Bone marrow (tissue), 2 donors: ENCODE measurements around the gene TUBB2B.
A peak's percentile ranks its signal among the peaks of the same experiment; 100 is the strongest.
"Not testable (repeated sequence)": the region's sequence is repeated elsewhere in the genome, so short reads cannot be mapped to it uniquely, and the experiment has no call there.

Experiments
- DNase-seq, 2 donors: peaks; one replicate each; lab custom pipeline; 2025; lab: John Stamatoyannopoulos, UW

The TUBB2B gene

DNA sequence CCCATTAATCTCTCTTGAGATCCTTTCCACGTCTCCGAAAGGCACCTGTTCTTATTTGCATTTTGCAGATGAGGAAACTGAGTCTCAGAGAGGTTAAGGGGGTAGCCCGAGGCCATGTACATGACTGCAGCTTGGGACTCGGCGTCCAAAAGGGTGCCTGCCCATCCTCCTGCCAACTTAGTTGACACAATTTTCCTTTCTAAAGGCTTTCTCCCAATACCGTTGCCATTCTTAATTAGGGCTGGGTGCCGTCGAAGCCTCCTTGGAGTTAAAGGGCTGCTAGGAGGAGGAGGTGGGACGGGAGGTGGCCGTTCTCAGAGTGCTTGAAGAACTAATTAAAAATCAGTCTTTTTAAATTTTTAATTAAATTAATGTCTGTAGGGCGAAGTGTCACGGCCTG lies 30.7 kb upstream of the TUBB2B start:
- no peak for DNase-seq

GRCh38 chr6:3253597-3253961 lies 26.1 kb upstream of the TUBB2B start:
- no peak for DNase-seq

- DNase-seq, result no peak
Observed at GRCh38 chr6:3252861-3253596, 25.6 kb upstream of the TUBB2B start.

- DNase-seq, result no peak
Observed at GRCh38 chr6:3252369-3252768, 24.9 kb upstream of the TUBB2B start.

DNA sequence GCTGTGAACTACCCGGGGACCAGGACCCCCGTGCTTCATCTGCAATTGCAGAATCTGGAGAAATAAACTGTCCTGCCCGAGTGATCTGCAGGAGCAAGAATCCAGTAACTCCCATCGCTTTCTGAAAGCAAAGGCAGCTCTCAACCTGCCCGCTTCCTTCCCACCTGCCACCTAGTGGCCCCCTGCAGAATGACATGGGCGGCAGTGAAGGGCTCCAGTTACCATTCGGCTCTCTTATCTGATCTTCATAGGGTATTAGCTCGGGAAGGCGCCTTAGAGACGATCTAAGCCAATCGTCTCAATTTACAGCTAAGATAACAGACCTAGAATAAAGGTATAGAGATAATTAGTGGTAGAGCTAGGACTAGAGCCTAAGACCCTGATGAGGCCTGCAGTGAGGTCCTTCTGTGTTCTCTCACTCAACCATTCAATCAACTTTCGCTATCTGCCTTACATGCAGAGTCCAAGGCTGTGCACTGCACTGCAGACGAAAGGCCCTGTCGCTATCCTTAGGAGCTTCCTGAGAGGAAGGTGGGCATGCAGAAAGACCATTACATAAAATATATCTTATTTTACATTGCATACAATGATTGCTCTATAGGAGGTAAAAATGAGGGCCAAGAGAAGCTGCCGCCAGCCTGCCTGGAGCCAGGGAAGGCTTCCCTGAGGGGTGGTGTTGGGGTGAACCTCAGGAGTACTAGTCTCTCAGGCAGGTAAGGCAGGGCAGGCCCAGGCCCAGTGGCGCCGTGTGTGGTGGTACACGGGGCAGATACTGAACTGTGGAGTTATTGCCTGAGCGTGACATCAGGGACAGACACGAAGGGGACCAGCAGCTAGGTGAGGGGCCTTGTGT lies 24.2 kb upstream of the TUBB2B start:
- peak; percentile 30 to 39 for DNase-seq

DNA sequence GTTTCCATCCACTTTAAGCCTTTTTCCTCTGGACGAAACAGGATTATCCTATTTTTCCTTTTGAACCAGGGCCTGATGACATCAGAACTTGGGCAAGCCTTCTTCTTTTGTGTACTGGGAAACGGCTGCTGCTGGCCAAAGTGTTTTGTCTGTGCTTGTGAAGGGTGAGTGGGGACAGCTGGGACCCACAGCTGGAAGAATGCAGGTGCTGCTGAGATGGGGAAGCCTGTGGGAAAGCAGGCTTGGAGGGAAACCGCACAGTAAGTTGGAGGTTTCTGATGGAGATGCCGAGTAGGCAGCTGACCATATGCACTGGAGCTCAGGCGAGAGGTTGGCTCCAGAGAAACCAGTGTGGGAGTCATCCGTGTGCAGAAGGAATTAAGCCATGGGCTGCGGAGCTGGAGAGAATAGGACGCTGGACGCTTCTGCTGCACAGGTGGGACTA lies 22.8 kb upstream of the TUBB2B start:
- DNase-seq, result no peak

DNA sequence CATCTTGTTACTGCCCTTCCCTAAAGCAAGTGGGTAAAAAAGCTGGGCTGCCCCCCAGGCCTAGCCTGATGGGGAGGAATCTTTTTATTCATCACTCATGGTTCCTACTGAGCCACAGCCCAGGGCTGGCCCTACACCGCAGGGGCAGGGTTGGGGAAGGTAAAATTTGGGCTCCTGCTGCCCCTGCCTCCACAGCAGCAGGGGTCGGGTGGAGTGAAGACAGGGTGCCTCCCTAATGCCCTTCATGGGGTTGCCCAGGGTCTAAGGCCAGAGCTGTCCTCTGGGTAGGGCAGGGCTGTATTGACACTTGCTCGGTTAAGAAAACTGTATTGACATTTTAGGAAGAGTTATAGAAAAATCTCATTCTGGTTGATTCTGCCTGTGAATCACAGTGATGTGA lies 22.4 kb upstream of the TUBB2B start:
- no peak for DNase-seq

GRCh38 chr6:3247255-3248146 lies 20.0 kb upstream of the TUBB2B start:
- DNase-seq, result no peak

- DNase-seq, result no peak
Observed at GRCh38 chr6:3245216-3245615, 17.8 kb upstream of the TUBB2B start.

GRCh38 chr6:3244832-3245161 lies 17.3 kb upstream of the TUBB2B start:
- DNase-seq, result not testable (repeated sequence)

DNA sequence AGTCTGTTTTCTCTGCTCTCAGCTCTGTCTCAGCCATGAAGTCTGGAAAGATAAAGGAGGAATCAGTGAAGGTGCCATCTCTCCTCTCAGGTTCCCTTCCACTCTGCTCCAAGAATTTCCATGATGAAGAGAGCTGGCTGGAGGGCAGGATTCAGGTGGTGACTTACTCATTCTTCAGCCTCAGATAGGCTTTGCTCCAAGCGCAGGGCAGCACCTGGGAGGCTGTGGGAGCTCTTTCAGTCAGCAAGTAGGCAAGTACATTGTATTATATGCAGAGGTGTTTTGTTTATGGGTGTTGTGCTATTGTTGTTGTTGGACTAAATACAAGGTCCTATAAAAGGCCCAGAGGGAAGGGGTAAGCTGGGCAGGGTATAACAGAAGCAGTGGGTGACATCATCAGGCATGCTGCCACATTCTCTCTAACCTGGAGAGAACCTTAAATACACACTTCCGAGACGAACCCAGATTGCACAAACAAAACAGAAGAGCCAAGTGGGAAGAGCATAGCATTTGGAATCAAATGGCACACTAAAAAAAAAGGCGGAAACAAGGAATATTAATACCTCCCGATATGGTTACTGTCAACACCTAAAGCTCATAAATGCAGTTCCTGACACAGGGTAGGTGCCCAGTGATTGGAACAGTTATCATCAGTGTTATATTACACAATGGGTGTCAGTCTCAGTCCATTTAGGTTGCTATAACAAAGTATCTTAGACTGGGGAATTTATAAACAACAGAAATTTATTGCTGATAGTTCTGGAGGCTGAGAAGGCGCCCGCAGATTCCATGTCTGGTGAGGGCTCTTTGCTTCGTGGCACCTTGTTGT lies 16.8 kb upstream of the TUBB2B start:
- no peak for DNase-seq

- DNase-seq, result no peak
Observed at GRCh38 chr6:3242768-3243167, 15.3 kb upstream of the TUBB2B start.

- not testable (repeated sequence) for DNase-seq
Observed at GRCh38 chr6:3241745-3242144, 14.3 kb upstream of the TUBB2B start.

- no peak for DNase-seq
Observed at GRCh38 chr6:3240595-3240994, 13.1 kb upstream of the TUBB2B start.

DNA sequence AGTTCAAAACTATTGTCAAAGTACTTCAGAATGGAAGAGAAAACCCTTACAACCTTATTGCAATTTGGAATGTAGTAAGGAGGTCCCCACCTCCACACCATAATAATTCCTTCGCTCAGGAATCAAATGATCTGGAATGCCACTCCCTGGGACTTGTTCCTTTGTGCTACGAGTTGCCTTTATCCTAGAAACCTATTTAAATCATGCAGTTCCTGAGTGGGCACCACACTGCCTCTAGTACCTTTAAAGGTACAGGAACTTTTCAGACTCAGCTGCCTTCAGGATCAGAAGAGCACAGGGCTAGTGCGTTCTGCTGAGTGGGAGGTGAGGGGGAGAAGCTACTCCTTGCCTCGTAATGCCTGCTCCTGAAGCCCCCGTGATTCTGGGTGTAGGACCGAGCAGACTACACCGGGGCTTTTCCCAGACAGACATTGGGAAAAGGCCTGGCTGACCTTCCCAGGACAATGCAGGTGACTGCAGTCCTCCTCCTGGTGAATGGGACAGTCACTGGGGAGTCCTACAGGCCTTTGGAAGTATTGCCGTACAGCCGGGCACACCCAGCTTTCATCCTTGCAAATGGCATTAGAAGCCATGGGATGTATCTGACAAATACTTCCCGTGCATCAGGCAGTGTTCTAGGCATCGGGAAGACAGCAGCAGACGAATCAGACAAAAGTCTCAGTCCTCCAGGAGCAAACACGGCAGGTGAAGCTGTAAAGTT lies 11.8 kb upstream of the TUBB2B start:
- DNase-seq, result no peak

DNA sequence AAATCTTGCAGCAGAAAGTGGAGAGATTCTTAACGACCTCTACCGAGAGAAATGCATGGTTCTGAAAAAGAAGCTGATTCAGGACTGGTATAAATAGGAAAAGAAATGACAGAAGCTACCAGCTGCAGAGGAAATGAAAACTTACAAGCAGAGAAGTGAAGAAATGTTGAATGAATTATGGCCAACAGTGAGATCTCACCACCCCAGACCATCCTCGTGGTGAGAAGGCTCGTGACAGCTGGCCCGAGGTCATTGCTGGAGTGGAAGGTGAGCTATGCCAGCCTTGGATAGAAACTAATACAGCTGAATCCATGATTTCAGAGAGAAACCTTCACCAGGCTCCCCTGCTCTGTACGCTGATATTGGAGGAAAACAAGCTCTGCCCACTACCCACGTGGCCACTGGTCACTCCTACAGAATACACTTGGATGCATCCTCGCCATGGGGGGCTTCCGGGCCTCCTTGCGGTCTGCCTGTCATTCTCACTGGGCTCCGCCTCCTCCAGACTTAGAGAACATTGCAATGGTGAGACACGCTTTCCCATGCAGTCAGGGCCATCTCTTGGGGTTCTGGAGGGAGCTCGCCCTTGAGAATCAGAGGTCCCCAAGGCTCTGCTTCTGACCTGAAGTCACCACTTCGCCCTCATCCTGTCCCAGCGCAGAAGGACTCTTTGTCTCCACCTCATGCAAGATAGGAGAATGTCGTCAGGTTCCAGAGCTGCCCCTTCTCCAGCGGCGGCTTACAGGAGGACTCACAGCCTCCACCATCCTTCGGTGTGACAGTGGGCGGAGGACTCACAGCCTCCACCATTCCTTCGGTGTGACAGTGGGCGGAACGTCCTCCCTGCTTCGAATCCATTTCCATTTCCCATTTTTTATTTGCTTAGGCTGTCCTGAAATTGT lies 10.6 kb upstream of the TUBB2B start:
- no peak for DNase-seq

DNA sequence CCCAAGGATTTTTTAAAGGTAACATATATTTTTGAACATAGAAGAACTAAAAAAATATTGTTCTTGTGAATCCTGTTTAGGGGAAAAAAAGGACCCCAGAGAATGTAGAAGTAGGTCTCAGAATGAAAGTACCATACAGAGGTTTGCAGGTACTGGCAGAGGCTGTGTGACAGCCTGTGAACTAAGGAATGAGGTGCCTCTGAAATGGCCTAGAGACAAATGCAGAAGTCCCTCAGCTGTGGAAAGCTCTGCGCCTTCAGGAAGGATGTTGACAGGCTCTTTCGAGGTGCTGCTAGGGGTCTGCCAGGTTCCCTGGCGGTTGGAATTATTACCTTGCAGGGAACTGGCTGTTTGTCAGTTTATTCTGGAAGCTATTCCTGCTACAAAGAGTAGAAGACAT lies 8.6 kb upstream of the TUBB2B start:
- DNase-seq, result no peak

GRCh38 chr6:3235486-3235885 lies 8.0 kb upstream of the TUBB2B start:
- no peak for DNase-seq

- DNase-seq, result no peak
Observed at GRCh38 chr6:3233904-3234303, 6.5 kb upstream of the TUBB2B start.

DNA sequence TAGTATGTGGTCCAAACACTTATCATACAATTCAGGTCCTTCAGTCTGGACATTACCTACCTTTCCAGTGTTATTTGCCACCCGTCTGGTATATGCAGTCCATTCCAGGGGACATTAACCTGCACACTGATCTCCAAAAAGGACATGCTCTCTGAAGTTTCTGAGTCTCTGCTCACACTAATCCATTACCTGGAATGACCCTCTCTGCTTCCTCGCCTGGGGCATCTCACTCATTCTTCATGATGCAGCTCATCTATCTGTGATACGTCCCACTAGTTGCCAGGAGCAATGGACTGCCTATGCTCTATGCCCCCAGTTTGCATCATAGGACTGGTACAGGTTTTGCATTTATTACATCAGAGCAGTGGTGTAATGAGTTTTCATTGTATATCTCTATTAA lies 5.9 kb upstream of the TUBB2B start:
- no peak for DNase-seq
